Mucosa of stomach (tissue), 1 donor: ENCODE measurements around the gene GABRP.

ENCODE experiments used
- H3K27me3 ChIP-seq: one replicate; pipeline ENCODE4 v1.7.0; 2013; ENCODE audit warnings: mild to moderate bottlenecking, low read length; ENCODE audit not compliant: control insufficient read depth, insufficient read depth
- H3K36me3 ChIP-seq: one replicate; pipeline ENCODE4 v1.7.0; 2013; ENCODE audit warnings: low read length; ENCODE audit not compliant: control insufficient read depth, insufficient read depth
- H3K4me1 ChIP-seq: one replicate; pipeline ENCODE4 v1.7.0; 2013; ENCODE audit warnings: mild to moderate bottlenecking, low read length; ENCODE audit not compliant: control insufficient read depth, insufficient read depth
- H3K4me3 ChIP-seq: one replicate; pipeline ENCODE4 v1.7.0; 2013; ENCODE audit warnings: low read length
- H3K9ac ChIP-seq: one replicate; pipeline ENCODE4 v1.7.0; 2013; ENCODE audit warnings: mild to moderate bottlenecking, low read length, moderate library complexity
- H3K9me3 ChIP-seq: one replicate; pipeline ENCODE4 v1.7.0; 2013; ENCODE audit warnings: mild to moderate bottlenecking, low read length, moderate library complexity; ENCODE audit not compliant: control insufficient read depth
- donor health status: Pancreatic carcinoma.

GABRP gene

DNA sequence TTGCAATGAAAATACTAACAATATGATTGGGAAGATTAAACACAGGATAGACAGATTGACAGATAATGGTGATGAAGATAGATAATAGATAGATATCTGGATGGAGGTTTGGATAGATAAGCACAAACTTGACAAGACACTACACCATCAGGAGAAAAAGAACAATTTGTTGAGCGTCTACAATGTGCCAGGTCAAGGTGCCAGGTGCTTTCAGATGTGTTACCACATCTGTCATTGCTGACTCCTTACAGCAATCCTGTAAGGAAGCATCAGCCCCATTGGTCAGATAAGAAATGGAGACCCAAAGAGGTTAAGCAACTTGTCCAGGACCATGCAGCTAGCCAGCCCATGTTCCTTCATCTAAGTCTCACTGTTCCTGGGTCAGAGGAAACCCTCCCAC is 1.6 kb upstream of the GABRP start:
- Histone ChIP-seq H3K27me3 (no peaks in the 10 kb centered on the region), H3K4me1 (peaks cover 23% of the 10 kb centered on the region), H3K36me3 (no peaks in the 10 kb centered on the region), H3K9me3 (no peaks in the 10 kb centered on the region), H3K4me3 (no peak overlapping the region), H3K9ac (no peak overlapping the region)

DNA sequence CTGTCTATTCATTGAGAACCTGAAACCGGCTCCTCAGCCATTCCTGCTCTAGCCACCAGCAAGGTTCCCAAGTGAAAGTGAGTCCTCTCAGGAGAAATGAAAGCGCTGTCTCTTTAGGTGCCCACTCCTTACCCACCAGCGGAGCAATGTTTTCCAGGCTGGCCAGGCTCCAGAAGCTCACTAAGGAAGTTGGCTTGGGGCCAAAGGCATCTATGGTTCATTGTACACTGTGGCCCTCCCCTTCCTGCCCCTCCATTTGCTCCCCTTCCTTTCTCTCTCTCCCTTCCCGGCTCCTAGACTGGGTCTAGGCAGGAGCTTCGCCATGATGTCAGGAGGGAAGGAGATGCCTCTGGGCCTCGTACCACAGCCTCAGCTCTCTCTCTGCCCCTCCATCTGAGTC is 1.1 kb upstream of the GABRP start:
- peaks cover 23% of the 10 kb centered on the region for H3K4me1 ChIP-seq
- H3K36me3 ChIP-seq = no peaks in the 10 kb centered on the region
- no peaks in the 10 kb centered on the region for H3K9me3 ChIP-seq
- H3K27me3 ChIP-seq = no peaks in the 10 kb centered on the region
- no peak overlapping the region for H3K4me3 ChIP-seq
- no peak overlapping the region for H3K9ac ChIP-seq

DNA sequence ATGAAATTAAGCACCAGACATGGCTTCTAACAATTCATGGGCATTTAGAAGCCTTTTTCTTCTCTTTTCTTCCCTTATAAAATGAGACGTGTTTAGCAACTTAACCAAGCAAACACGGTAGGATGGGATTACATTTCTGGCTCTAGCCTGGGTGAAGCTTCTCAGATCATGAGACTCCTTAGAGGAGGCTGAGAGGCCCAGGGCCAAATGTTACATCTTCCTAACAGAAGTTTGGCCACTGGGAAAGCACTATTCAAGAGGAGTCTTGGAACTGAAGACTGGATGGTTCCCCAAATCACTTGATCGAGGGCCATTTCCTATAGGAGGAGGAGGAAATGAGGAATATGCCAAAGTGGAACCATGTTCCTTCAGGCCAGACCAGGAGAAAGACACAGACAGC is 1.9 kb downstream of the GABRP start:
- Histone ChIP-seq H3K36me3 (no peaks in the 10 kb centered on the region), H3K9ac (no peak overlapping the region), H3K27me3 (no peaks in the 10 kb centered on the region), H3K9me3 (no peaks in the 10 kb centered on the region), H3K4me1 (peaks cover 27% of the 10 kb centered on the region), H3K4me3 (no peak overlapping the region)

DNA sequence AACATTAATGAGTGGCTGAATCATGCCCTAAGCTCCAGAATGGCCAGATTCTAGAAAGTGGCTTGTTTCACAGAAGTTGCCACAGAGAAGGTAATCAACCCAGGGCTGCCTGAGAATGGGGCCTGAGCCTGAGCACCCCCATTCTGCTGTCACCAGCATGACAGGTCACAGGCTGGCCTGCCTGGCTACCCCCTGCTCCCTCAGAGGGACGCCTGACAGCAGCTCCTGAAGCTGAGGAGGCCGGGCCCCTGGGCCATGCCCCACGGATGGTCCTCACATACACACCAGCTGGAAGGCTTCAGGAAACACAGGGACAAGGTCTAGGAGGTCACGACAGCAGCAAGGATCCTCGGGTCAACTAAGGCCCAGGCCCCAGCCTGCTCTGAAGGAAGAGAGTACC is 3.7 kb downstream of the GABRP start:
- peaks cover 15% of the 10 kb centered on the region for H3K4me1 ChIP-seq
- H3K4me3 ChIP-seq = no peak overlapping the region
- no peaks in the 10 kb centered on the region for H3K36me3 ChIP-seq
- H3K27me3 ChIP-seq = no peaks in the 10 kb centered on the region
- no peaks in the 10 kb centered on the region for H3K9me3 ChIP-seq
- no peak overlapping the region for H3K9ac ChIP-seq

- Histone ChIP-seq H3K4me1 (peaks cover 4% of the 10 kb centered on the region), H3K36me3 (no peaks in the 10 kb centered on the region), H3K9ac (no peak overlapping the region), H3K9me3 (no peaks in the 10 kb centered on the region), H3K4me3 (no peak overlapping the region), H3K27me3 (no peaks in the 10 kb centered on the region)
Measured at GRCh38 chr5:170788626-170789304, 5.2 kb downstream of the GABRP start.

- H3K9ac ChIP-seq = no peak overlapping the region
- no peaks in the 10 kb centered on the region for H3K36me3 ChIP-seq
- no peak overlapping the region for H3K4me3 ChIP-seq
- no peaks in the 10 kb centered on the region for H3K27me3 ChIP-seq
- peaks cover 4% of the 10 kb centered on the region for H3K4me1 ChIP-seq
- no peaks in the 10 kb centered on the region for H3K9me3 ChIP-seq
Measured at GRCh38 chr5:170791325-170791954, 7.9 kb downstream of the GABRP start.

GRCh38 chr5:170792878-170793277 is 9.4 kb downstream of the GABRP start:
- H3K9me3 ChIP-seq = no peaks in the 10 kb centered on the region
- H3K9ac ChIP-seq = no peak overlapping the region
- H3K36me3 ChIP-seq = no peaks in the 10 kb centered on the region
- H3K4me3 ChIP-seq = no peak overlapping the region
- H3K27me3 ChIP-seq = no peaks in the 10 kb centered on the region
- peaks cover 4% of the 10 kb centered on the region for H3K4me1 ChIP-seq

- no peak overlapping the region for H3K4me3 ChIP-seq
- no peaks in the 10 kb centered on the region for H3K9me3 ChIP-seq
- H3K36me3 ChIP-seq = no peaks in the 10 kb centered on the region
- H3K9ac ChIP-seq = no peak overlapping the region
- H3K27me3 ChIP-seq = no peaks in the 10 kb centered on the region
- no peaks in the 10 kb centered on the region for H3K4me1 ChIP-seq
Measured at GRCh38 chr5:170795154-170795553, 11.6 kb downstream of the GABRP start.

DNA sequence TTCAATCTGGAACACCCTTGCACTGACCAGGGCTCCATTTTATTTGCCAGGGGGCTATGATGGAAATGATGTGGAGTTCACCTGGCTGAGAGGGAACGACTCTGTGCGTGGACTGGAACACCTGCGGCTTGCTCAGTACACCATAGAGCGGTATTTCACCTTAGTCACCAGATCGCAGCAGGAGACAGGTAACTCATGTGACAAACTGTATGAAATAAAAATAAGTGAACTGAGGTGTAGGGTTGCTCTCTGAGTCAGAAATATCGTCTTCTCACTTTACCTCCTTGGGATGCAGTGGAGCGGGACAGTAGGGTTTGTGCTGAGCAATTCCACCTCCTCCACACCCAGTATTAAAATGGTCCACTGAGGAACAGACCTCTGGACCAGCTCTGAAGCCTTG is 22.1 kb downstream of the GABRP start:
- Histone ChIP-seq H3K9ac (no peak overlapping the region), H3K36me3 (no peaks in the 10 kb centered on the region), H3K27me3 (no peaks in the 10 kb centered on the region), H3K4me1 (no peaks in the 10 kb centered on the region), H3K4me3 (no peak overlapping the region), H3K9me3 (no peaks in the 10 kb centered on the region)

DNA sequence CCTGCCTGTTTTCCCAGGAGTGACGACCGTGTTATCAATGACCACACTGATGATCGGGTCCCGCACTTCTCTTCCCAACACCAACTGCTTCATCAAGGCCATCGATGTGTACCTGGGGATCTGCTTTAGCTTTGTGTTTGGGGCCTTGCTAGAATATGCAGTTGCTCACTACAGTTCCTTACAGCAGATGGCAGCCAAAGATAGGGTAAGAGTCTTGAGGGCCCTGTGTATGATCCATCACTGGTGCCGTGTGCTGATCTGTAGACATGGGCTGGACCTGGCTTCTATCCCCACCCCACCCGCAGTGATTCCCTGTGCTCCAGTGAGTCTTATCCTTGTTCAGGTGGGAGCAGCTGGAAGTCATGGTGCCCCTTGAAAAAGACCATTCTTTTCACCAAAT is 26.0 kb downstream of the GABRP start:
- H3K9me3 ChIP-seq = no peaks in the 10 kb centered on the region
- H3K36me3 ChIP-seq = no peaks in the 10 kb centered on the region
- no peaks in the 10 kb centered on the region for H3K4me1 ChIP-seq
- no peak overlapping the region for H3K4me3 ChIP-seq
- no peaks in the 10 kb centered on the region for H3K27me3 ChIP-seq
- no peak overlapping the region for H3K9ac ChIP-seq

DNA sequence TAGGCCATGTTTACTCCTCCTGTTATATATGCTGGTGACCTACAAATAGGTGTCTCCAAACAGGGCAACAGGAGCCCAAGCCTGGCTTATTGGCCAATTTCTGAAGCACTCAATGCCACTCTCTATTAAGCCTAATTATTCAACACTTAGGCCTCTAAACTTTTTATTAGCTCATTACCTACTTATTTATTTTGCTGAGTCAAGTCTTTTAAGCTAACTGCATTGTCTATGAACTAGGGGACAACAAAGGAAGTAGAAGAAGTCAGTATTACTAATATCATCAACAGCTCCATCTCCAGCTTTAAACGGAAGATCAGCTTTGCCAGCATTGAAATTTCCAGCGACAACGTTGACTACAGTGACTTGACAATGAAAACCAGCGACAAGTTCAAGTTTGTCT is 28.2 kb downstream of the GABRP start:
- Histone ChIP-seq H3K4me1 (no peaks in the 10 kb centered on the region), H3K9ac (no peak overlapping the region), H3K36me3 (no peaks in the 10 kb centered on the region), H3K27me3 (no peaks in the 10 kb centered on the region), H3K9me3 (no peaks in the 10 kb centered on the region), H3K4me3 (no peak overlapping the region)

GRCh38 chr5:170813231-170813630 is 29.7 kb downstream of the GABRP start:
- Histone ChIP-seq H3K4me1 (no peaks in the 10 kb centered on the region), H3K27me3 (no peaks in the 10 kb centered on the region), H3K9ac (no peak overlapping the region), H3K4me3 (no peak overlapping the region), H3K9me3 (no peaks in the 10 kb centered on the region), H3K36me3 (no peaks in the 10 kb centered on the region)
